Loucy (cell line): ENCODE measurements around the gene TBX15.

Experiments
- H2AFZ ChIP-seq: fragments of 200-600 bp; sonication (generic); 2 replicates; pipeline ENCODE4 v1.6.0; 2016; ENCODE audit warnings: antibody characterized with exemption, mild to moderate bottlenecking, low read length, moderate library complexity
- H3F3A ChIP-seq: fragments of 200-600 bp; 2 replicates; pipeline ENCODE4 v1.6.0; 2016; ENCODE audit warnings: antibody characterized with exemption, low read depth, mild to moderate bottlenecking
- H3K27me3 ChIP-seq: fragments of 200-600 bp; sonication (generic); 2 replicates; pipeline ENCODE4 v1.6.1; 2014; ENCODE audit warnings: low read length, mild to moderate bottlenecking; ENCODE audit not compliant: insufficient read depth, poor library complexity, severe bottlenecking
- H3K36me3 ChIP-seq: fragments of 200-600 bp; sonication (generic); 2 replicates; pipeline ENCODE4 v1.6.1; 2016; ENCODE audit warnings: low read length; ENCODE audit not compliant: insufficient read depth
- H3K4me1 ChIP-seq: fragments of 200-600 bp; sonication (generic); 2 replicates; pipeline ENCODE4 v1.5.1; 2014; ENCODE audit warnings: low read length, mild to moderate bottlenecking; ENCODE audit not compliant: insufficient read depth, poor library complexity, severe bottlenecking
- H3K4me2 ChIP-seq: fragments of 200-600 bp; sonication (generic); 2 replicates; pipeline ENCODE4 v1.6.0; 2014; ENCODE audit warnings: antibody characterized with exemption, low read length, low read depth, mild to moderate bottlenecking; ENCODE audit not compliant: poor library complexity, severe bottlenecking
- H3K4me3 ChIP-seq: fragments of 200-600 bp; sonication (generic); 2 replicates; pipeline ENCODE4 v1.5.1; 2014; ENCODE audit warnings: low read length, mild to moderate bottlenecking, mixed read lengths; ENCODE audit not compliant: poor library complexity, severe bottlenecking
- H3K79me2 ChIP-seq: fragments of 200-600 bp; sonication (generic); 2 replicates; pipeline ENCODE4 v1.6.1; 2014; ENCODE audit warnings: low read length; ENCODE audit not compliant: insufficient read depth
- H3K9ac ChIP-seq: fragments of 200-600 bp; sonication (generic); 2 replicates; pipeline ENCODE4 v1.6.0; 2014; ENCODE audit warnings: mild to moderate bottlenecking, low read depth, low read length, moderate library complexity; ENCODE audit not compliant: poor library complexity, severe bottlenecking
- H3K9me2 ChIP-seq: fragments of 200-600 bp; sonication (generic); replicated peaks from 2 replicates; pipeline ENCODE4 v1.6.1; 2016; ENCODE audit warnings: low read depth, low read length, mixed read lengths
- H3K9me3 ChIP-seq: fragments of 200-600 bp; sonication (generic); 2 replicates; pipeline ENCODE4 v1.6.1; 2014; ENCODE audit warnings: mild to moderate bottlenecking, antibody characterized with exemption, low read length, low read depth; ENCODE audit not compliant: insufficient read depth
- H4K20me1 ChIP-seq: fragments of 200-600 bp; sonication (generic); 2 replicates; pipeline ENCODE4 v1.6.0; 2014; ENCODE audit warnings: antibody characterized with exemption, low read length, mild to moderate bottlenecking; ENCODE audit not compliant: insufficient read depth, poor library complexity, severe bottlenecking
- EZH2phosphoT487 ChIP-seq: fragments of 200-600 bp; IDR thresholded peaks from 2 replicates; pipeline ENCODE4 v1.6.1; 2018; ENCODE audit warnings: antibody characterized with exemption, mild to moderate bottlenecking, moderate library complexity, borderline replicate concordance
- TF ChIP-seq, protein P1 (sequence below): fragments of 200-600 bp; sonication (generic); conservative IDR thresholded peaks from 2 replicates; pipeline ENCODE4 v1.5.1; 2014; ENCODE audit warnings: mild to moderate bottlenecking, antibody characterized with exemption, low read length

The TBX15 gene

DNA sequence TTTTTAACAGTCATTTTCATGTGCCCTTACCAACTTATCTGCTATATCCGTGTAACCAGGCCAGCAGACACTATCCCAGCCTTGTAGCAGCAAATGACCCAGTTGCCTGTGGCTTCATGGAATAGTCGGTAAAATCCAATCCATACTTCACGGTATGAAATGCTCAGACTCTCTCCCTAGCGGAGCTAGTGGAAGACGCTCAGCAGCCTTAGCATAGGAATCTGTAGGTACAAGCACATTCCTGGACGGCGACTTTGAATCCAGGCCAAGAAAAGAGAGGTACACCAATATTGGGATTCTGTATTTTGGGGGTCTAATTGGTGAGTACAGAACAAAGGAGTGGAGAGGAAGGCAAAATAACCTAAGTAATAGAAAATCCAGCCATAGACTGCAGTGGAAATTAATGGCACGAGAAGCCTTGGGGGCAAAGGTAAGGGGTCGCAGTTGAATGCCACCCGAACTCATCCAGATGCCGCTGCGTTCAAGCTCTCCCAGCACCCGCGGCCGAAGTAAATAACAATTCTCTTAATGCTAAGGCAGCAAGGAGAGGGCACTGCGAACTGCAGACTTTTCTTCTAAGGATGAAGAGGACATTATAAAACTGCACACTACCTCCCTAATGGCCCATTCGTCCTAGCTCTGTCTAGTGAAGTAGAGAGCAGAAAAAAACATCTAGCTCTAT is 17.7 kb upstream of the TBX15 start:
- TF ChIP-seq, protein P1, sequence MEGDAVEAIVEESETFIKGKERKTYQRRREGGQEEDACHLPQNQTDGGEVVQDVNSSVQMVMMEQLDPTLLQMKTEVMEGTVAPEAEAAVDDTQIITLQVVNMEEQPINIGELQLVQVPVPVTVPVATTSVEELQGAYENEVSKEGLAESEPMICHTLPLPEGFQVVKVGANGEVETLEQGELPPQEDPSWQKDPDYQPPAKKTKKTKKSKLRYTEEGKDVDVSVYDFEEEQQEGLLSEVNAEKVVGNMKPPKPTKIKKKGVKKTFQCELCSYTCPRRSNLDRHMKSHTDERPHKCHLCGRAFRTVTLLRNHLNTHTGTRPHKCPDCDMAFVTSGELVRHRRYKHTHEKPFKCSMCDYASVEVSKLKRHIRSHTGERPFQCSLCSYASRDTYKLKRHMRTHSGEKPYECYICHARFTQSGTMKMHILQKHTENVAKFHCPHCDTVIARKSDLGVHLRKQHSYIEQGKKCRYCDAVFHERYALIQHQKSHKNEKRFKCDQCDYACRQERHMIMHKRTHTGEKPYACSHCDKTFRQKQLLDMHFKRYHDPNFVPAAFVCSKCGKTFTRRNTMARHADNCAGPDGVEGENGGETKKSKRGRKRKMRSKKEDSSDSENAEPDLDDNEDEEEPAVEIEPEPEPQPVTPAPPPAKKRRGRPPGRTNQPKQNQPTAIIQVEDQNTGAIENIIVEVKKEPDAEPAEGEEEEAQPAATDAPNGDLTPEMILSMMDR = no peak
- no peak for TF ChIP-seq EZH2phosphoT487
- peaks cover 3% of the 10 kb centered on the region for H3K27me3 ChIP-seq
- no peaks in the 10 kb centered on the region for H3K36me3 ChIP-seq
- H3K9ac ChIP-seq = no peak overlapping the region
- H3K4me1 ChIP-seq = no peaks in the 10 kb centered on the region
- H3K9me2 ChIP-seq = no peaks in the 10 kb centered on the region
- H2AFZ ChIP-seq = no peak overlapping the region
- no peaks in the 10 kb centered on the region for H3K79me2 ChIP-seq
- no peaks in the 10 kb centered on the region for H3K9me3 ChIP-seq
- no peaks in the 10 kb centered on the region; the same call in 1 of the 2 replicates for H3F3A ChIP-seq
- no peak overlapping the region for H3K4me2 ChIP-seq
- no peaks in the 10 kb centered on the region for H4K20me1 ChIP-seq
- no peak overlapping the region for H3K4me3 ChIP-seq

DNA sequence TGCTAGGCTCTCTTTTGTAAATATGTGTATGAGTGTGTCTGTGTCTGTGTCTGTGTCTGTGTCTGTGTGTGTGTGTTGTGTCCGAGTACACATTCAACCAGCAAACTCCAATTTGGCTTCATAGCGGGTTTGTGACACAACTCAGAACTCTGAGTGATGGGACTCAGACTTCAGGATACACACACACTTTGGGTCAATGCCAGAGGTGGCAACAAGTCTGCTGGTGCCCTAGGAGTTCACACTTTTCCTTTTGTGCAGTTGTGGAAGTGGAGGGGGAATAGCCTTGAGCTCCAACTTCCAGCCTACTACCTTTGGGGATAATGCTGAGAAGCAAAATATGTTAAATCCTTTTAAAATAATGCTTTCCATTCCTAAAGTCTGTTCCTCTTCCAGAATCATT is 16.6 kb upstream of the TBX15 start:
- H3K79me2 ChIP-seq = no peaks in the 10 kb centered on the region
- H3K4me2 ChIP-seq = no peak overlapping the region
- no peak overlapping the region for H3K9ac ChIP-seq
- TF ChIP-seq, protein P1 = no peak
- no peak for TF ChIP-seq EZH2phosphoT487
- no peak overlapping the region for H3K4me3 ChIP-seq
- H3K4me1 ChIP-seq = no peaks in the 10 kb centered on the region
- no peaks in the 10 kb centered on the region for H3K9me2 ChIP-seq
- no peaks in the 10 kb centered on the region for H3K9me3 ChIP-seq
- no peaks in the 10 kb centered on the region for H4K20me1 ChIP-seq
- H2AFZ ChIP-seq = no peak overlapping the region
- peaks cover 14% of the 10 kb centered on the region for H3K27me3 ChIP-seq
- no peaks in the 10 kb centered on the region for H3K36me3 ChIP-seq
- no peaks in the 10 kb centered on the region; the same call in 1 of the 2 replicates for H3F3A ChIP-seq

DNA sequence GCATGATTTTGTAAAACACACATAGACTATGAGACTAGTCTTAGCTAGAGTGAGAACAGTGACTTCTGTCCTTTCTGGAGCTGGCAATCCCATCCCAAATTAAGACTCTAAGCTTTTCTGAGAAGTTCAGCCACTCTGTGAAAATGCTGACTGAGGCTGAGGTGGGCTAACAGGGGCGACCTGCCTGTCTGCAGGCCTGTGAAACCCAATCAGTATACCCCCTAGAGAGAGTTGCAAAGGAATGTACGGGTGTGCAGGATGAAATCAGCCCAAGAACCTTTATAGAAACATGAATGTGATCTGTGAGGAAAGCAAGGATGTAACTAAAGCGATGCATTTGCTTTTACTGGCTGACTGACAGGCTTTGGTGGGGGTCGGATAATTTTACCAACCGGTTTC is 16.0 kb upstream of the TBX15 start:
- Histone ChIP-seq H3K4me3 (no peak overlapping the region), H3K9ac (no peak overlapping the region), H4K20me1 (no peaks in the 10 kb centered on the region), H3K36me3 (no peaks in the 10 kb centered on the region), H3K27me3 (peaks cover 20% of the 10 kb centered on the region), H3K4me1 (no peaks in the 10 kb centered on the region), H3K9me3 (no peaks in the 10 kb centered on the region), H2AFZ (no peak overlapping the region), H3K79me2 (no peaks in the 10 kb centered on the region), H3F3A (no peaks in the 10 kb centered on the region; the same call in 1 of the 2 replicates), H3K9me2 (no peaks in the 10 kb centered on the region), H3K4me2 (no peak overlapping the region)
- TF ChIP-seq, protein P1 = no peak; the same call in 1 of the 2 replicates
